ENCODE results near the gene CCSER1. TPM values are rescaled to one million over a fixed set of nuclear protein-coding genes. Genes with fewer than 3 reads are reported as not detected.

CCSER1 gene
- total and polyA plus RNA-seq, 2 experiments from 2014 or later, result 5.2 to 23.4 TPM

- DNase-seq (ENCODE audit: low spot score), result no peak
- no peaks in the 10 kb centered on the region for H3K9me3 ChIP-seq (ENCODE audit: low read depth)
- H3K4me3 ChIP-seq, result no peak overlapping the region
- no peaks in the 10 kb centered on the region for H3K4me1 ChIP-seq (ENCODE audit: insufficient read depth)
- no peak for TF ChIP-seq CTCF (IDR thresholded peaks at IDR 0.05; ENCODE audit: poor library complexity)
- no peak for TF ChIP-seq EZH2phosphoT487 (IDR thresholded peaks at IDR 0.05; ENCODE audit: low read depth, severe bottlenecking, unreplicated experiment)
- H3K9me2 ChIP-seq (replicated peaks; ENCODE audit: insufficient read depth), result no peaks in the 10 kb centered on the region
- no peaks in the 10 kb centered on the region for H4K20me1 ChIP-seq (ENCODE audit: insufficient read depth, poor library complexity, severe bottlenecking)
- no peak overlapping the region for H3K27ac ChIP-seq
- no peak overlapping the region for H3K4me2 ChIP-seq
- H3K79me2 ChIP-seq, result no peaks in the 10 kb centered on the region
- H3K36me3 ChIP-seq (replicated peaks; ENCODE audit: insufficient read depth, low read depth), result no peaks in the 10 kb centered on the region
- H2AFZ ChIP-seq, result no peak overlapping the region
- H3K27me3 ChIP-seq, result no peaks in the 10 kb centered on the region
Observed at GRCh38 chr4:91426725-91427124, 1299.5 kb downstream of the CCSER1 start.

GRCh38 chr4:91427171-91427570, 1300.0 kb downstream of the CCSER1 start:
- Histone ChIP-seq H3K79me2 (no peaks in the 10 kb centered on the region), H4K20me1 (ENCODE audit: insufficient read depth, poor library complexity, severe bottlenecking) (no peaks in the 10 kb centered on the region), H3K27me3 (no peaks in the 10 kb centered on the region), H3K36me3 (replicated peaks; ENCODE audit: insufficient read depth, low read depth) (no peaks in the 10 kb centered on the region), H3K9me2 (replicated peaks; ENCODE audit: insufficient read depth) (no peaks in the 10 kb centered on the region), H3K27ac (no peak overlapping the region), H3K4me1 (ENCODE audit: insufficient read depth) (no peaks in the 10 kb centered on the region), H3K4me3 (no peak overlapping the region), H3K9me3 (ENCODE audit: low read depth) (no peaks in the 10 kb centered on the region), H3K4me2 (no peak overlapping the region), H2AFZ (no peak overlapping the region)
- WGBS (ENCODE audit: low lambda C conversion rate, missing lambda C conversion rate), result 68% methylated on average over 2 of the region's 2 CpGs
- TF ChIP-seq CTCF (IDR thresholded peaks at IDR 0.05; ENCODE audit: poor library complexity) (no peak), EZH2phosphoT487 (IDR thresholded peaks at IDR 0.05; ENCODE audit: low read depth, severe bottlenecking, unreplicated experiment) (no peak), EZH2 (IDR thresholded peaks at IDR 0.05; ENCODE audit: borderline replicate concordance) (no peak)
- no peak for DNase-seq (ENCODE audit: low spot score)

- H3K9me3 ChIP-seq (ENCODE audit: low read depth), result no peaks in the 10 kb centered on the region
- no peak for DNase-seq (ENCODE audit: low spot score)
- H4K20me1 ChIP-seq (ENCODE audit: insufficient read depth, poor library complexity, severe bottlenecking), result no peaks in the 10 kb centered on the region
- H3K4me3 ChIP-seq, result no peak overlapping the region
- H3K9me2 ChIP-seq (replicated peaks; ENCODE audit: insufficient read depth), result no peaks in the 10 kb centered on the region
- H3K79me2 ChIP-seq, result no peaks in the 10 kb centered on the region
- WGBS (ENCODE audit: low lambda C conversion rate, missing lambda C conversion rate), result 91% methylated on average over 1 of the region's 1 CpG
- H3K36me3 ChIP-seq (replicated peaks; ENCODE audit: insufficient read depth, low read depth), result no peaks in the 10 kb centered on the region
- no peak overlapping the region for H2AFZ ChIP-seq
- no peaks in the 10 kb centered on the region for H3K27me3 ChIP-seq
- no peak for TF ChIP-seq CTCF (IDR thresholded peaks at IDR 0.05; ENCODE audit: poor library complexity)
- no peak overlapping the region for H3K27ac ChIP-seq
- no peaks in the 10 kb centered on the region for H3K4me1 ChIP-seq (ENCODE audit: insufficient read depth)
- no peak overlapping the region for H3K4me2 ChIP-seq
Observed at GRCh38 chr4:91434631-91435030, 1307.4 kb downstream of the CCSER1 start.

GRCh38 chr4:91436556-91436955, 1309.4 kb downstream of the CCSER1 start:
- no peak overlapping the region for H3K4me3 ChIP-seq
- 75% methylated on average over 1 of the region's 1 CpG for WGBS (ENCODE audit: low lambda C conversion rate, missing lambda C conversion rate)

More at GRCh38 chr4:91436556-91436955, 1309.4 kb downstream of the CCSER1 start:
- Histone ChIP-seq H3K4me1 (ENCODE audit: insufficient read depth) (no peaks in the 10 kb centered on the region), H3K9me2 (replicated peaks; ENCODE audit: insufficient read depth) (no peaks in the 10 kb centered on the region), H3K36me3 (replicated peaks; ENCODE audit: insufficient read depth, low read depth) (no peaks in the 10 kb centered on the region), H3K27me3 (no peaks in the 10 kb centered on the region), H2AFZ (no peak overlapping the region), H3K79me2 (no peaks in the 10 kb centered on the region), H4K20me1 (ENCODE audit: insufficient read depth, poor library complexity, severe bottlenecking) (no peaks in the 10 kb centered on the region), H3K9me3 (ENCODE audit: low read depth) (no peaks in the 10 kb centered on the region), H3K27ac (no peak overlapping the region), H3K4me2 (no peak overlapping the region)
- no peak for DNase-seq (ENCODE audit: low spot score)
- TF ChIP-seq EZH2 (IDR thresholded peaks at IDR 0.05; ENCODE audit: borderline replicate concordance), result no peak
- TF ChIP-seq CTCF (IDR thresholded peaks at IDR 0.05; ENCODE audit: poor library complexity), result no peak
- no peak for TF ChIP-seq EZH2phosphoT487 (IDR thresholded peaks at IDR 0.05; ENCODE audit: low read depth, severe bottlenecking, unreplicated experiment)

Data from hepatocyte (in vitro differentiated cells).